ENCODE data around the gene CPTP.

Gene CPTP

DNA sequence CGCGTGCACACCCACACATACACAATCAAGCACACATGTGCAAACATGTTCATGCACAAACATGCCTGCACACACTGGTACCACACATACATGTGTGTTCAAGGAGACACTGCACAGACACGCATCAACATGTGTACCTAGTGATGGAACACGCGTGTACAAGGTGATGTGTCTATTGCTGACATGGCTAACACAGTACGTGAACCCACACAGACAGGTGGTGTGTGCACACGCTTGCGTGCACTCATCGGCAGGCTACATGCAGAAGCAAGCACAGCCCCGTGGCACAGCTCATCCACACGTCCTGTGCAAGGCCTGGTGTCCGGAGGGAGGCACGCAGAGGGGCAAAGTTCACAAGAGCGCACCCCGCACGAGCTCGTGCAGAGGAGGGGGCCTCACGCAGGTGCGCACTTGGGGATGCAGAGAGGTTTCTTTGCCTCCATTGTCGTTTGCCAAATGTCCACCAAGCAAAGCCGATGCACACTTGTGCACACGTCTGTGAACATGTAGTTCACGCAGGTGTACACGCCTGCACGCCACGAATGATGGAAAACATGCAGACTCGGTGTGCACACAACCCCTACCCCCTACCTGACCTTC lies 17.8 kb upstream of the CPTP start:
- DNase-seq: no peak
- CTCF ChIA-PET: interaction anchor here (0.5 kb wide), 1 partner anchor 289 kb away, joined by 3 read pairs; no protein-coding TSS in a partner anchor
- Mint-ChIP-seq H3K9me3 (no peaks in the 10 kb centered on the region), H3K4me3 (peak overlapping the region; percentile 89), H3K36me3 (peaks cover 3% of the 10 kb centered on the region), H3K27ac (peak overlapping the region; percentile 93), H3K27me3 (no peaks in the 10 kb centered on the region), H3K4me1 (peaks cover 26% of the 10 kb centered on the region)

GRCh38 chr1:1307261-1307922 lies 17.2 kb upstream of the CPTP start:
- peak overlapping the region; percentile 89 for H3K4me3 Mint-ChIP-seq
- H3K36me3 Mint-ChIP-seq: peaks cover 3% of the 10 kb centered on the region
- DNase-seq: no peak
- CTCF ChIA-PET: interaction anchor here (0.5 kb wide), 1 partner anchor 290 kb away, joined by 3 read pairs; no protein-coding TSS in a partner anchor
- peaks cover 26% of the 10 kb centered on the region for H3K4me1 Mint-ChIP-seq
- no peaks in the 10 kb centered on the region for H3K9me3 Mint-ChIP-seq
- no peaks in the 10 kb centered on the region for H3K27me3 Mint-ChIP-seq
- H3K27ac Mint-ChIP-seq: peak overlapping the region; percentile 93

- Mint-ChIP-seq H3K4me1 (peaks cover 26% of the 10 kb centered on the region), H3K27me3 (no peaks in the 10 kb centered on the region), H3K27ac (peak within 1 kb of the TSS; percentile 93), H3K9me3 (no peaks in the 10 kb centered on the region), H3K4me3 (peak within 1 kb of the TSS; percentile 89), H3K36me3 (peaks cover 8% of the 10 kb centered on the region)
- CTCF ChIA-PET: no interaction called here
- DNase-seq: peak; percentile 89
Observed at GRCh38 chr1:1307923-1308755, 16.5 kb upstream of the CPTP start, which contains the start of the genes ACAP3 and PUSL1. TSS of gene ACAP3 (minus strand) at chr1:1307930. CDS start at chr1:1307815, 115 bp downstream. TSS of gene PUSL1 (plus strand) at chr1:1308597. CDS start at chr1:1308644, 47 bp downstream.

- peak overlapping the region; percentile 84 for H3K4me3 Mint-ChIP-seq
- CTCF ChIA-PET: no interaction called here
- no peaks in the 10 kb centered on the region for H3K27me3 Mint-ChIP-seq
Observed at GRCh38 chr1:1308756-1309250, 15.8 kb upstream of the CPTP start.

DNA sequence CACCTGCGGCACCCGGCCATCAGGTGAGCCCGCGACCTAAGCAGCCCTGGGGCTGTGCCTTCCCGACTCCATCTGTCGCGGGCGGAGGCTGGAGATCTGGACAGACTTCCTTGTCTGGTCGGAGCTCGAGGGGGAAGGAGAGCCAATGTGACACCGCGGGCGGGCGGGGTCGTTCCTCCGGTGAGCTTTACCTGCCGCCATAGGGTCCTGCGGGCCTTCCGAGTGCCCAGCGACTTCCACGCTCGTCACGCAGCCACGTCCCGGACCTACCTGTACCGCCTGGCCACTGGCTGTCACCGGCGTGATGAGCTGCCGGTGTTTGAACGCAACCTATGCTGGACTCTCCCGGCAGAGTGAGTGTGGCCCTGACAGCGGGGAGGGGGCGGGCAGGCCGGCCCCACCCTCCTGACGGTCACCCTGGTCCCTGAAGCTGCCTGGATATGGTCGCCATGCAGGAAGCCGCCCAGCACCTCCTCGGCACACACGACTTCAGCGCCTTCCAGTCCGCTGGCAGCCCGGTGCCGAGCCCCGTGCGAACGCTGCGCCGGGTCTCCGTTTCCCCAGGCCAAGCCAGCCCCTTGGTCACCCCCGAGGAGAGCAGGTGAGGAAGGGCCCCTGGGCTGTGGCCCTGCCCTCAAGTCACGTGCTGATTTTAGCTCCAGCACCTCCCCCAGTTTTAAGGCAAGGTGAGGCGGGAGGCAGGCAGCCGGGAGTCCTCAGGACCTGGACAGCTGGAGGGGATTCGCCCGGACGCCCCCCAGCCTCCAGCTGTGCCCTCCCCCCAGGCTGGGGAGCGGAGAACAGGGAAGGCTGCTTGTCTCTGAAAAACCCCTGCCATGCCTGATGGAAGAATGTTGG lies 15.1 kb upstream of the CPTP start:
- Mint-ChIP-seq H3K4me1 (peaks cover 25% of the 10 kb centered on the region), H3K27me3 (no peaks in the 10 kb centered on the region), H3K9me3 (no peaks in the 10 kb centered on the region), H3K4me3 (peak overlapping the region; percentile 76), H3K36me3 (peaks cover 11% of the 10 kb centered on the region), H3K27ac (peak overlapping the region; percentile 83)
- DNase-seq: peak; percentile 34
- CTCF ChIA-PET: no interaction called here

More at GRCh38 chr1:1308756-1309250, 15.8 kb upstream of the CPTP start:
- H3K36me3 Mint-ChIP-seq: peaks cover 11% of the 10 kb centered on the region
- no peaks in the 10 kb centered on the region for H3K9me3 Mint-ChIP-seq
- peak overlapping the region; percentile 89 for H3K27ac Mint-ChIP-seq
- no peak for DNase-seq
- peaks cover 26% of the 10 kb centered on the region for H3K4me1 Mint-ChIP-seq

DNA sequence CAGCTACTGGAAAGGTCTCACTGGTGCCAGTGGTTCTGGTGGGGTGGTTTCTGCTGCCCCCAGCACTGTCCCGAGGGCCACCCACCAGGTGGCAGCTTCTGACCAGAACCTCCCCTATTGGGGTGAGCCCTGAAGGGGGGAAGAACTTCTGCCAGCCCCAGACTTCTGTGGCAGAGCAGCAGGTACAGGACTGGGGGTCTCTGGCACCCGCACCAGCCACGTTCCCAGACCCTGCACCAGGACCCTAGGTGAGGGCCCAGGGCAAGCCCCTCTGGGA lies 14.6 kb upstream of the CPTP start:
- Mint-ChIP-seq H3K4me3 (peak overlapping the region; percentile 76), H3K27ac (peak overlapping the region; percentile 42), H3K36me3 (peaks cover 15% of the 10 kb centered on the region), H3K9me3 (no peaks in the 10 kb centered on the region), H3K27me3 (no peaks in the 10 kb centered on the region), H3K4me1 (peaks cover 21% of the 10 kb centered on the region)
- CTCF ChIA-PET: no interaction called here
- no peak for DNase-seq

- Mint-ChIP-seq H3K4me1 (peaks cover 19% of the 10 kb centered on the region), H3K9me3 (no peaks in the 10 kb centered on the region), H3K27me3 (no peaks in the 10 kb centered on the region), H3K36me3 (peaks cover 16% of the 10 kb centered on the region), H3K27ac (peak overlapping the region; percentile 14), H3K4me3 (peak overlapping the region; percentile 76)
- CTCF ChIA-PET: no interaction called here
- DNase-seq: no peak
Observed at GRCh38 chr1:1310476-1311053, 14.0 kb upstream of the CPTP start.

DNA sequence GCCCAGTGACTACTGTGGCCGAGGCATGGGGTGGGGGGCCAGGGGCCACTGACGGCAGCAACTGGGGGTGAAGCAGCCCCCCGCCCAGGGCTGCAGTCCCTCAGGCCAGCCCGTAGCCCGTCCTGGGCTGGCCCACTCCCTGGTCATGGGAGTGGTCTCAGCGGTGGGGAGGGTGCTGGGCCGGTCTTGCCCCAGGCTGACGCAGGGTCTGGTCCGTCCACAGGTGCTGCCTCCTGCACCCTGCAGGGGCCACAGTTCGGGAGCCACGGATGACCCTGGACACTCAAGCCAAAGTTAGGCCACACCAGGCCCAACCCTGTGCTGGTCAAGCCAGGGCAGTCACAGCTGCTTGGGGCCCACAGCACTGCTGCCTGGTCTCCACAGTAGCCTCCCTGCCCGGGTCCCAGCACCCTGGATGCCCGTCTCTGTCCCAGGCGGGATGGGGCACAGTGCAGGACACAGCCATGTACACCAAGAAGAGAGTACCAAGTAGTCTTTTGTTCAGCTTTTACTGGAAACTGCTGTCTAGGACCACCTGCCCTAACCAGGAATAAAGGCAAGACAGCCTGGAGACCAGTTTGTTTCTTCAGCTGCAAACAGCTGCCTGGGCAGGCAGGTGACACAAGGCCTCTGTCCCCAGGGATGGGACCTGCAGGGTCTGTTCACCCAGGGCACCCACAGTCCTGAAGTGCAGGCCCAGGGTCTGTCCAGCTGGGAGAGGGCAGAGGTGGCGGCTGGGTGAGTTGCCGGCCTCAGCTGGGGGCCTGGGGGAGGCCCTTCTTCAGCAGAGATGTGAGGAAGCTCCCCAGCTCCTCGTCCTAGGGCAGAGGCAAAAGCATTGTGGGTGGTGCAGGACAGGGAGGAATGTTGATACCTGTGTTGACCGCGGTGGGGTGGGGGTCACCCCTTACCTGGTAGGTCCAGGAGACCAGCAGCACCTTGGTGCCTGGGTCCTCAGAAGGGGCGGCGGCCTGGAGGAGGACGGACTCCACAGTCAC lies 13.2 kb upstream of the CPTP start:
- CTCF ChIA-PET: no interaction called here
- Mint-ChIP-seq H3K27me3 (no peaks in the 10 kb centered on the region), H3K36me3 (peaks cover 20% of the 10 kb centered on the region), H3K27ac (no peak overlapping the region), H3K4me1 (peaks cover 12% of the 10 kb centered on the region), H3K4me3 (no peak overlapping the region), H3K9me3 (no peaks in the 10 kb centered on the region)
- DNase-seq: no peak

GRCh38 chr1:1312450-1313314 lies 11.9 kb upstream of the CPTP start:
- DNase-seq: no peak
- no peak overlapping the region for H3K4me3 Mint-ChIP-seq
- H3K27ac Mint-ChIP-seq: no peak overlapping the region
- H3K36me3 Mint-ChIP-seq: peaks cover 24% of the 10 kb centered on the region
- H3K27me3 Mint-ChIP-seq: no peaks in the 10 kb centered on the region
- peaks cover 7% of the 10 kb centered on the region for H3K4me1 Mint-ChIP-seq
- no peaks in the 10 kb centered on the region for H3K9me3 Mint-ChIP-seq
- CTCF ChIA-PET: no interaction called here

GRCh38 chr1:1313500-1314236 lies 10.9 kb upstream of the CPTP start:
- CTCF ChIA-PET: no interaction called here

GRCh38 chr1:1314237-1314586 lies 10.4 kb upstream of the CPTP start:
- peaks cover 7% of the 10 kb centered on the region for H3K4me1 Mint-ChIP-seq
- no peak for DNase-seq
- no peak overlapping the region for H3K4me3 Mint-ChIP-seq
- CTCF ChIA-PET: no interaction called here
- no peak overlapping the region for H3K27ac Mint-ChIP-seq
- no peaks in the 10 kb centered on the region for H3K9me3 Mint-ChIP-seq
- peaks cover 28% of the 10 kb centered on the region for H3K36me3 Mint-ChIP-seq
- no peaks in the 10 kb centered on the region for H3K27me3 Mint-ChIP-seq

More at GRCh38 chr1:1313500-1314236, 10.9 kb upstream of the CPTP start:
- no peaks in the 10 kb centered on the region for H3K27me3 Mint-ChIP-seq
- H3K36me3 Mint-ChIP-seq: peaks cover 25% of the 10 kb centered on the region
- no peak for DNase-seq
- H3K4me1 Mint-ChIP-seq: peaks cover 7% of the 10 kb centered on the region
- H3K9me3 Mint-ChIP-seq: no peaks in the 10 kb centered on the region
- no peak overlapping the region for H3K27ac Mint-ChIP-seq
- no peak overlapping the region for H3K4me3 Mint-ChIP-seq

All from activated naive CD4-positive, alpha-beta T cell treated with anti-CD3 and anti-CD28 coated beads, Interleukin-2, amount 10 ng/mL, durations not matched to agents 7 days and 5 days (primary cell).